GM21825 (cell line): Measurements from ENCODE around the gene EIF3L.

Experiments used
- ATAC-seq: cut with Tn5 transposase; IDR thresholded peaks from one replicate; pipeline ENCODE4 v1.9.1; 2021; ENCODE audit warnings: mild to moderate bottlenecking, moderate library complexity; ENCODE audit not compliant: unreplicated experiment

EIF3L gene

GRCh38 chr22:37926358-37926757 is 77.1 kb downstream of the EIF3L start:
- ATAC-seq = no peak

GRCh38 chr22:37926771-37927636 is 77.8 kb downstream of the EIF3L start:
- ATAC-seq = no peak

- ATAC-seq = no peak
Observed at GRCh38 chr22:37927637-37927936, 78.4 kb downstream of the EIF3L start.

GRCh38 chr22:37929390-37929789 is 80.2 kb downstream of the EIF3L start:
- no peak for ATAC-seq

- ATAC-seq = no peak
Observed at GRCh38 chr22:37930270-37930951, 81.2 kb downstream of the EIF3L start.

- no peak for ATAC-seq
Observed at GRCh38 chr22:37930952-37931440, 81.8 kb downstream of the EIF3L start.

- no peak for ATAC-seq
Observed at GRCh38 chr22:37931893-37932389, 82.7 kb downstream of the EIF3L start.

GRCh38 chr22:37932401-37932800 is 83.2 kb downstream of the EIF3L start:
- ATAC-seq = no peak

- no peak for ATAC-seq
Observed at GRCh38 chr22:37932821-37933578, 83.8 kb downstream of the EIF3L start.

GRCh38 chr22:37933711-37934376 is 84.6 kb downstream of the EIF3L start:
- peak; percentile 85 for ATAC-seq
